HepG2 (cell line): ENCODE measurements around the gene COMP. TPM values are rescaled to one million over a fixed set of nuclear protein-coding genes. Genes with fewer than 3 reads are reported as not detected.

Source experiments
- ATAC-seq: fragments of 200-7000 bp; cut with Tn5 transposase; 3 replicates; pipeline ENCODE4 v1.9.1; 2020; ENCODE audit warnings: mild to moderate bottlenecking, moderate library complexity
- BruUV-seq: library from RNA; stranded (reverse); fragments of 400-500 nt; replicated peaks from 2 replicates; lab custom pipeline; 2021; lab: Mats Ljungman, UMichigan
- CTCF ChIA-PET: fragments of 300-600 bp; formaldehyde crosslinking; extraction: SDS; loops from one replicate; lab custom pipeline; 2021; ENCODE audit warnings: low total read pairs, inconsistent platforms, low intra/inter-chr PET ratio; lab: Yijun Ruan, JAX
- POLR2A ChIA-PET: fragments of 350-600 bp; sonication (Branson Sonifier 250); formaldehyde crosslinking; loops from one replicate; lab custom pipeline; 2020; ENCODE audit warnings: antibody characterized with exemption, inconsistent platforms; lab: Yijun Ruan, JAX
- DNase-seq: peaks from one replicate; pipeline ENCODE4 v3.0.0-alpha.2; 2015; ENCODE audit warnings: low spot score
- FAIRE-seq: peaks from 3 replicates; lab custom pipeline; 2011; peaks lifted over from hg19 to GRCh38; lab: Jason Lieb, UNC
- H2AFZ ChIP-seq: one replicate; pipeline ENCODE4 v1.6.1; 2011; ENCODE audit warnings: low read length, inconsistent platforms
- H3K27ac ChIP-seq: fragments of 300-600 bp; 3 replicates; pipeline ENCODE4 v1.8.0; 2011; ENCODE audit warnings: mixed run types, mild to moderate bottlenecking, mixed read lengths, low read length, inconsistent platforms; ENCODE audit not compliant: insufficient read depth; ENCODE audit errors: extremely low read length
- H3K27me3 ChIP-seq, 2 experiments: fragments of 200-600 bp in 1 of 2; 2 replicates in 1 of 2; 3 replicates in 1 of 2; pipeline versions ENCODE4 v1.6.0 to v1.8.0; 2011; ENCODE audit warnings: low read length in 2 of 2, mild to moderate bottlenecking in 2 of 2, moderate library complexity in 2 of 2, inconsistent platforms in 1 of 2; ENCODE audit not compliant: insufficient read depth in 2 of 2, control insufficient read depth in 1 of 2
- H3K36me3 ChIP-seq, 2 experiments: fragments of 200-600 bp in 1 of 2; replicated peaks in 1 of 2; 2 replicates in 1 of 2; 3 replicates in 1 of 2; pipeline versions ENCODE4 v1.5.1 to v1.8.0; 2011; ENCODE audit warnings: low read length in 2 of 2, inconsistent platforms in 1 of 2; ENCODE audit not compliant: insufficient read depth in 2 of 2, control insufficient read depth in 1 of 2
- H3K4me1 ChIP-seq: 2 replicates; pipeline ENCODE4 v1.5.1; 2012; ENCODE audit warnings: low read length, inconsistent platforms; ENCODE audit not compliant: insufficient read depth
- H3K4me2 ChIP-seq: 2 replicates; pipeline ENCODE4 v1.6.0; 2011; ENCODE audit warnings: low read depth, low read length, inconsistent platforms
- H3K4me3 ChIP-seq, 3 experiments: fragments of 200-600 bp in 1 of 3; sonication (generic), shearing (Covaris generic) in 1 of 3; replicated peaks in 1 of 3; 2 replicates each; pipeline ENCODE4 v1.5.1; 2011 to 2016; ENCODE audit warnings: low read length in 3 of 3, inconsistent platforms in 2 of 3, low read depth in 2 of 3, mild to moderate bottlenecking in 2 of 3, control low read depth in 1 of 3, mixed read lengths in 1 of 3; ENCODE audit not compliant: insufficient read depth in 1 of 3
- H3K79me2 ChIP-seq: one replicate; pipeline ENCODE4 v1.6.1; 2011; ENCODE audit warnings: low read length, inconsistent platforms; ENCODE audit not compliant: insufficient read depth
- H3K9ac ChIP-seq: 2 replicates; pipeline ENCODE4 v1.6.0; 2011; ENCODE audit warnings: mild to moderate bottlenecking, low read depth, low read length, inconsistent platforms; ENCODE audit not compliant: insufficient read depth
- H3K9me3 ChIP-seq: 2 replicates; pipeline ENCODE4 v1.5.1; 2012; ENCODE audit warnings: mild to moderate bottlenecking, low read length
- H4K20me1 ChIP-seq: 2 replicates; pipeline ENCODE4 v1.6.0; 2011; ENCODE audit warnings: inconsistent platforms, mild to moderate bottlenecking, low read length, moderate library complexity; ENCODE audit not compliant: insufficient read depth
- ATRX ChIP-seq: sonication (generic); formaldehyde crosslinking; IDR thresholded peaks from 2 replicates; pipeline ENCODE4 v1.4.0; 2020; ENCODE audit warnings: missing genetic modification reagents, borderline replicate concordance
- ETV5 ChIP-seq: IDR thresholded peaks from 2 replicates; pipeline ENCODE4 v1.6.1; 2018; ENCODE audit warnings: missing biosample characterization, missing genetic modification reagents, inconsistent platforms, borderline replicate concordance
- GPN1 ChIP-seq: sonication (generic); formaldehyde crosslinking; IDR thresholded peaks from 2 replicates; pipeline ENCODE4 v1.5.1; 2020; ENCODE audit warnings: missing genetic modification reagents, borderline replicate concordance
- MIXL1 ChIP-seq: IDR thresholded peaks from 2 replicates; pipeline ENCODE4 v1.6.1; 2016
- PHF8 ChIP-seq: sonication (generic); formaldehyde crosslinking; IDR thresholded peaks from 2 replicates; pipeline ENCODE4 v1.5.0; 2020; ENCODE audit warnings: missing genetic modification reagents
- RAD21 ChIP-seq: fragments of 450-650 bp; formaldehyde crosslinking; IDR thresholded peaks from 2 replicates; pipeline ENCODE4 v1.5.0; 2020; ENCODE audit warnings: mild to moderate bottlenecking
- ZNF205 ChIP-seq: IDR thresholded peaks from 2 replicates; pipeline ENCODE4 v1.6.1; 2018; ENCODE audit warnings: missing biosample characterization, missing genetic modification reagents
- ZNF230 ChIP-seq: sonication (generic); formaldehyde crosslinking; IDR thresholded peaks from 2 replicates; pipeline ENCODE4 v1.4.0; 2020; ENCODE audit warnings: mild to moderate bottlenecking, missing genetic modification reagents
- ZNF33A ChIP-seq: sonication (generic); formaldehyde crosslinking; IDR thresholded peaks from 2 replicates; pipeline ENCODE4 v1.5.1; 2020; ENCODE audit warnings: missing genetic modification reagents, mild to moderate bottlenecking, moderate library complexity, borderline replicate concordance
- ZNF446 ChIP-seq: sonication (generic); formaldehyde crosslinking; IDR thresholded peaks from 2 replicates; pipeline ENCODE4 v1.5.0; 2020; ENCODE audit warnings: mild to moderate bottlenecking, missing genetic modification reagents
- ZNF598 ChIP-seq: sonication (generic); formaldehyde crosslinking; IDR thresholded peaks from 2 replicates; pipeline ENCODE4 v1.5.1; 2020; ENCODE audit warnings: mild to moderate bottlenecking, missing genetic modification reagents, borderline replicate concordance
- ZNF619 ChIP-seq: sonication (generic); formaldehyde crosslinking; IDR thresholded peaks from 2 replicates; pipeline ENCODE4 v1.4.0; 2020; ENCODE audit warnings: mild to moderate bottlenecking, missing genetic modification reagents
- ZNF747 ChIP-seq: sonication (generic); formaldehyde crosslinking; IDR thresholded peaks from 2 replicates; pipeline ENCODE4 v1.8.1; 2023; ENCODE audit warnings: missing genetic modification reagents, mild to moderate bottlenecking, borderline replicate concordance
- ZNF850 ChIP-seq: sonication (generic); formaldehyde crosslinking; conservative IDR thresholded peaks from 2 replicates; pipeline ENCODE4 v1.9.0; 2021; ENCODE audit warnings: mild to moderate bottlenecking, missing genetic modification reagents
- WGBS: methylation state at CpG from one replicate; pipeline ENCODE4 v1.1.6; 2017; ENCODE audit warnings: low lambda C conversion rate; 5-methylcytosine and 5-hydroxymethylcytosine counted together
- in situ Hi-C: cut with HindIII; loops from 2 replicates; pipeline ENCODE4 v1.10.0; 2017; ENCODE audit warnings: low pct_unique_long_range_greater_than_20kb; ENCODE audit not compliant: extremely low pct_ligation_motif_present
- intact Hi-C: fragments of 100-400 bp; cut with micrococcal nuclease; formaldehyde crosslinking; loops from one replicate; pipeline ENCODE4 v1.10.0; 2022; ENCODE audit not compliant: unreplicated experiment
- polyA plus RNA-seq, 8 experiments: library from polyadenylated mRNA; depleted of rRNA in 3 of 8; stranded (reverse) in 7 of 8; unstranded in 1 of 8; fragments of >200 nt; fragmentation: Illumina TruSeq in 4 of 8; extraction: Trizol in 4 of 8; gene quantifications; 2 replicates each; pipeline versions ENCODE4 v1.2.1 to v1.2.3, GENCODE V29; 2011 to 2016; ENCODE audit warnings: low read depth in 4 of 8, missing spikeins in 1 of 8, mixed read lengths in 1 of 8; ENCODE audit not compliant: insufficient read depth in 1 of 8
- total RNA-seq, 5 experiments: library from RNA; depleted of rRNA; stranded (reverse); fragments of >200 nt; fragmentation: Illumina TruSeq; extraction: Trizol; gene quantifications; 2 replicates each; pipeline ENCODE4 v1.2.3, GENCODE V29; 2016; ENCODE audit warnings: low read depth in 1 of 5
- TF ChIP-seq, protein P1 (sequence below): sonication (generic); formaldehyde crosslinking; IDR thresholded peaks from 2 replicates; pipeline ENCODE4 v1.4.0; 2020; ENCODE audit warnings: mild to moderate bottlenecking, missing genetic modification reagents
- TF ChIP-seq, protein P2 (sequence below): sonication (generic); formaldehyde crosslinking; IDR thresholded peaks from 2 replicates; pipeline ENCODE4 v1.9.0; 2022; ENCODE audit warnings: low read depth, missing genetic modification reagents
- TF ChIP-seq, protein P3 (sequence below): sonication (generic); formaldehyde crosslinking; IDR thresholded peaks from 2 replicates; pipeline ENCODE4 v1.4.0; 2020; ENCODE audit warnings: low read depth, mild to moderate bottlenecking, missing genetic modification reagents

The COMP gene
- total and polyA plus RNA-seq, 2 of the 13 experiments (the other 11 are each of a cell fraction or from before 2014, with no cell fraction given): 0.04 to 0.13 TPM

DNA sequence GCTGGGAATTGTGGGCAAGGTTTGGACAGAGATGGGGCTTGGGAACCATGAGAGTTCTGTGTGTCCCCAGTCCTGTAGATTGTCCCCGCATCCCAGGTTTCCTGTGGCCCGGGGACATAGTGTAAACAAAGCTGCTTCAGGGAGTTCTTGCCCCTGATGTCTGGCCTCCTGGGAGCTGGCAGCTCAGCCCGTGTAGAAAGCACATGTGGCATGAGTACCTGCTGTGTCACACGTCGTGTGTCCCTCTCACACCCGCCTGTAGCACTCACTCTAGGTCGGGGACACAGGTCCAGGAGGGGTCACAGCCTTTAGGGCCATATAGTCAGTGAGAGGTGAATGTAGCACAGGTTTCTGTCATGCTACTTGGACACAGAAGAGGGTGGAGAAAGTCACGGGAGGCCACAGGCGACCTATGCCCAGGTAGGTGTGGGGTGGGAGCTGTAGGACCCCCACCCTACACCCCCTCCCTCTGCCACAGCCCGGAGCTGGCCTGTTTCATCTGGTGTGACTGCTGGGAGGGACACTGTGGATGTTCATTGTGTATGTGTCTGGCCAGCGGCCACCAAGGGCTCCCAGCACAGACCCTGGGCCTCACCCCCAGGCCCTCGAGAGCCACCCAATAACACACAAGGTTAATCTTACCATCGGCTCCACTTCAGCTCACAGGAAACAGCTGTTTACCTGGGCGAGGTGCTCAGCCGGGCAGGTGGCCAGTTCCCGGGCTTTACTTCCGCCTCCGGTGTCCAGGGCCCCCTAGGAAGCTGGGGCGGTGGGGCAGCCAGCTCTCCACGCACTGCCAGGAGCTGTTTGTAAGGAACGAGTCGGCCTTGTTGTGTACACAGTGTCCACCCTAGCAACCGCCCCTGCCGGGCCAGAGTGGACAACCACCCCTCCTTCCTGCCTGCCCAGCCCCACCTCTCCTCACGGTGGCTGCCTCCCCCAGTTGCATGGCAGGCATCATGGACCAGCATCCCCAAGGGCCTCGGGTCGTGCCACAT lies 49.7 kb downstream of the COMP start:
- ATAC-seq: peak; percentile 74
- TF ChIP-seq ZNF205 (no peak), ZNF446 (CRISPR knock-in tag) (no peak), ZNF850 (CRISPR knock-in tag) (no peak), ZNF230 (CRISPR knock-in tag) (no peak), PHF8 (CRISPR knock-in tag) (no peak), GPN1 (CRISPR knock-in tag) (no peak), ZNF33A (CRISPR knock-in tag) (no peak), ATRX (CRISPR knock-in tag) (no peak), ZNF619 (CRISPR knock-in tag) (0 out of 2 replicates have a peak, but pooled peaks have one; percentile 59), MIXL1 (CRISPR knock-in tag) (no peak), ZNF747 (CRISPR knock-in tag) (no peak), RAD21 (CRISPR knock-in tag) (no peak), ETV5 (peak; percentile 90), ZNF598 (CRISPR knock-in tag) (no peak)
- TF ChIP-seq, protein P1, sequence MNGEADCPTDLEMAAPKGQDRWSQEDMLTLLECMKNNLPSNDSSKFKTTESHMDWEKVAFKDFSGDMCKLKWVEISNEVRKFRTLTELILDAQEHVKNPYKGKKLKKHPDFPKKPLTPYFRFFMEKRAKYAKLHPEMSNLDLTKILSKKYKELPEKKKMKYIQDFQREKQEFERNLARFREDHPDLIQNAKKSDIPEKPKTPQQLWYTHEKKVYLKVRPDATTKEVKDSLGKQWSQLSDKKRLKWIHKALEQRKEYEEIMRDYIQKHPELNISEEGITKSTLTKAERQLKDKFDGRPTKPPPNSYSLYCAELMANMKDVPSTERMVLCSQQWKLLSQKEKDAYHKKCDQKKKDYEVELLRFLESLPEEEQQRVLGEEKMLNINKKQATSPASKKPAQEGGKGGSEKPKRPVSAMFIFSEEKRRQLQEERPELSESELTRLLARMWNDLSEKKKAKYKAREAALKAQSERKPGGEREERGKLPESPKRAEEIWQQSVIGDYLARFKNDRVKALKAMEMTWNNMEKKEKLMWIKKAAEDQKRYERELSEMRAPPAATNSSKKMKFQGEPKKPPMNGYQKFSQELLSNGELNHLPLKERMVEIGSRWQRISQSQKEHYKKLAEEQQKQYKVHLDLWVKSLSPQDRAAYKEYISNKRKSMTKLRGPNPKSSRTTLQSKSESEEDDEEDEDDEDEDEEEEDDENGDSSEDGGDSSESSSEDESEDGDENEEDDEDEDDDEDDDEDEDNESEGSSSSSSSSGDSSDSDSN (CRISPR knock-in tag): peak; percentile 42; the same call in 1 of the 2 replicates
- TF ChIP-seq, protein P2, sequence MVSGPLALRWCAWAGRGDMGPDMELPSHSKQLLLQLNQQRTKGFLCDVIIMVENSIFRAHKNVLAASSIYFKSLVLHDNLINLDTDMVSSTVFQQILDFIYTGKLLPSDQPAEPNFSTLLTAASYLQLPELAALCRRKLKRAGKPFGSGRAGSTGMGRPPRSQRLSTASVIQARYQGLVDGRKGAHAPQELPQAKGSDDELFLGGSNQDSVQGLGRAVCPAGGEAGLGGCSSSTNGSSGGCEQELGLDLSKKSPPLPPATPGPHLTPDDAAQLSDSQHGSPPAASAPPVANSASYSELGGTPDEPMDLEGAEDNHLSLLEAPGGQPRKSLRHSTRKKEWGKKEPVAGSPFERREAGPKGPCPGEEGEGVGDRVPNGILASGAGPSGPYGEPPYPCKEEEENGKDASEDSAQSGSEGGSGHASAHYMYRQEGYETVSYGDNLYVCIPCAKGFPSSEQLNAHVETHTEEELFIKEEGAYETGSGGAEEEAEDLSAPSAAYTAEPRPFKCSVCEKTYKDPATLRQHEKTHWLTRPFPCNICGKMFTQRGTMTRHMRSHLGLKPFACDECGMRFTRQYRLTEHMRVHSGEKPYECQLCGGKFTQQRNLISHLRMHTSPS (CRISPR knock-in tag): no peak
- TF ChIP-seq, protein P3, sequence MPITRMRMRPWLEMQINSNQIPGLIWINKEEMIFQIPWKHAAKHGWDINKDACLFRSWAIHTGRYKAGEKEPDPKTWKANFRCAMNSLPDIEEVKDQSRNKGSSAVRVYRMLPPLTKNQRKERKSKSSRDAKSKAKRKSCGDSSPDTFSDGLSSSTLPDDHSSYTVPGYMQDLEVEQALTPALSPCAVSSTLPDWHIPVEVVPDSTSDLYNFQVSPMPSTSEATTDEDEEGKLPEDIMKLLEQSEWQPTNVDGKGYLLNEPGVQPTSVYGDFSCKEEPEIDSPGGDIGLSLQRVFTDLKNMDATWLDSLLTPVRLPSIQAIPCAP (CRISPR knock-in tag): no peak

More for the DNA sequence above, 49.7 kb downstream of the COMP start:
- no TSS peak for BruUV-seq
- H3K4me3 ChIP-seq: peak overlapping the region in 2 of 3 experiments; percentile 29 to 62; a peak in 4 of 6 replicates
- H3K79me2 ChIP-seq: peaks cover 13% of the 10 kb centered on the region
- no peaks in the 10 kb centered on the region for H4K20me1 ChIP-seq
- FAIRE-seq (peak; percentile 23), DNase-seq (peak; percentile 57)
- peaks cover 66% of the 10 kb centered on the region for H3K4me1 ChIP-seq
- ChIA-PET CTCF (no interaction called here), POLR2A (interaction anchor here (1.0 to 2.2 kb wide), 9 partner anchors 10 to 169 kb away, joined by 3 to 9 read pairs (median 4); partner anchors contain the start of gene UBA52)
- in situ Hi-C loops (no loop called here), intact Hi-C loops (no loop called here)
- H3K27ac ChIP-seq: peak overlapping the region; percentile 79
- H3K36me3 ChIP-seq: no peaks in the 10 kb centered on the region
- WGBS: 12% methylated on average over 6 of the region's 27 CpGs
- H2AFZ ChIP-seq: no peak overlapping the region
- H3K27me3 ChIP-seq: no peaks in the 10 kb centered on the region
- peak overlapping the region; percentile 63 for H3K9ac ChIP-seq
- H3K9me3 ChIP-seq: no peaks in the 10 kb centered on the region
- peak overlapping the region; percentile 83 for H3K4me2 ChIP-seq
